ENCODE data around the gene FCGBP.

The FCGBP gene

GRCh38 chr19:39970675-39971379, 36.4 kb upstream of the FCGBP start, which contains the start of gene PSMC4:
TSS of gene PSMC4 (plus strand) at chr19:39971165. CDS start at chr19:39971203, 38 bp downstream.
- no peaks in the 10 kb centered on the region for H3K9me3 ChIP-seq (ENCODE audit: severe bottlenecking)
- H3K36me3 ChIP-seq, result peaks cover 34% of the 10 kb centered on the region
- H3K27ac ChIP-seq, result peak within 1 kb of the TSS; percentile 78
- peak; percentile 80 for TF ChIP-seq CTCF (IDR thresholded peaks at IDR 0.05; ENCODE audit: low read depth, low read length)
- no peaks in the 10 kb centered on the region for H3K27me3 ChIP-seq (ENCODE audit: insufficient read depth, low read depth, severe bottlenecking)
- peak; percentile 97 for DNase-seq
- H3K4me3 ChIP-seq (ENCODE audit: low read depth, low read length), result peak within 1 kb of the TSS; percentile 62

GRCh38 chr19:39970425-39970674, 35.9 kb upstream of the FCGBP start:
- DNase-seq, result no peak
- peak overlapping the region; percentile 62 for H3K4me3 ChIP-seq (ENCODE audit: low read depth, low read length)
- peak overlapping the region; percentile 78 for H3K27ac ChIP-seq
- H3K36me3 ChIP-seq, result peaks cover 30% of the 10 kb centered on the region
- H3K27me3 ChIP-seq (ENCODE audit: insufficient read depth, low read depth, severe bottlenecking), result no peaks in the 10 kb centered on the region
- no peak for TF ChIP-seq CTCF (IDR thresholded peaks at IDR 0.05; ENCODE audit: low read depth, low read length)
- no peaks in the 10 kb centered on the region for H3K9me3 ChIP-seq (ENCODE audit: severe bottlenecking)

- peak overlapping the region; percentile 62 for H3K4me3 ChIP-seq (ENCODE audit: low read depth, low read length)
- H3K27me3 ChIP-seq (ENCODE audit: insufficient read depth, low read depth, severe bottlenecking), result no peaks in the 10 kb centered on the region
- H3K9me3 ChIP-seq (ENCODE audit: severe bottlenecking), result no peaks in the 10 kb centered on the region
- H3K27ac ChIP-seq, result peak overlapping the region; percentile 78
- H3K36me3 ChIP-seq, result peaks cover 27% of the 10 kb centered on the region
- no peak for DNase-seq
- TF ChIP-seq CTCF (IDR thresholded peaks at IDR 0.05; ENCODE audit: low read depth, low read length), result no peak
Measured at GRCh38 chr19:39969681-39970424, 35.4 kb upstream of the FCGBP start.

- no peak for TF ChIP-seq CTCF (IDR thresholded peaks at IDR 0.05; ENCODE audit: low read depth, low read length)
- H3K27me3 ChIP-seq (ENCODE audit: insufficient read depth, low read depth, severe bottlenecking), result no peaks in the 10 kb centered on the region
- no peak for DNase-seq
- no peak overlapping the region for H3K27ac ChIP-seq
- H3K4me3 ChIP-seq (ENCODE audit: low read depth, low read length), result no peak overlapping the region
- peaks cover 21% of the 10 kb centered on the region for H3K36me3 ChIP-seq
- no peaks in the 10 kb centered on the region for H3K9me3 ChIP-seq (ENCODE audit: severe bottlenecking)
Measured at GRCh38 chr19:39969266-39969665, 34.8 kb upstream of the FCGBP start.

- no peak for DNase-seq
- no peak overlapping the region for H3K27ac ChIP-seq
- peaks cover 16% of the 10 kb centered on the region for H3K36me3 ChIP-seq
- no peaks in the 10 kb centered on the region for H3K27me3 ChIP-seq (ENCODE audit: insufficient read depth, low read depth, severe bottlenecking)
- TF ChIP-seq CTCF (IDR thresholded peaks at IDR 0.05; ENCODE audit: low read depth, low read length), result no peak
- no peak overlapping the region for H3K4me3 ChIP-seq (ENCODE audit: low read depth, low read length)
- no peaks in the 10 kb centered on the region for H3K9me3 ChIP-seq (ENCODE audit: severe bottlenecking)
Measured at GRCh38 chr19:39968789-39969188, 34.4 kb upstream of the FCGBP start.

Data from WERI-Rb-1 (cell line).